ENCODE data around the gene PPFIA4. TPM values are rescaled to one million over a fixed set of nuclear protein-coding genes. Genes with fewer than 3 reads are reported as not detected.

PPFIA4 gene
- total RNA-seq, 1 experiment from 2014 or later: 10.8 TPM

- ChIA-PET POLR2A (no interaction called here), CTCF (interaction anchor here (1.0 to 1.4 kb wide), 4 partner anchors 14 to 169 kb away, joined by 3 to 4 read pairs (median 3); no protein-coding TSS in a partner anchor), RAD21 (ENCODE audit: low non-redundant PET in 1 of 2, low total read pairs in 2 of 2, uncharacterized antibody in 2 of 2, unreplicated experiment in 2 of 2) (no interaction called here)
- BruUV-seq (replicated peaks): no TSS peak
- intact Hi-C loops (cut with micrococcal nuclease): no loop called here
- no peak overlapping the region for H3K4me3 ChIP-seq (replicated peaks in 1 of 2; ENCODE audit: low read depth in 1 of 2, low read length in 2 of 2)
- H2AFZ ChIP-seq (ENCODE audit: low read depth, low read length, poor library complexity, severe bottlenecking): no peak overlapping the region
- no peak overlapping the region for H3K27ac ChIP-seq (ENCODE audit: low read depth, low read length)
- no peaks in the 10 kb centered on the region for H3K27me3 ChIP-seq (ENCODE audit: insufficient read depth, low read length)
- H3K4me1 ChIP-seq (ENCODE audit: control insufficient read depth in 1 of 2, insufficient read depth in 2 of 2, low read length in 2 of 2): peaks cover 0 to 5% of the 10 kb centered on the region in 2 experiments; a peak in 2 of 4 replicates
- H3K79me2 ChIP-seq (ENCODE audit: insufficient read depth, low read length): no peaks in the 10 kb centered on the region
- H3K4me2 ChIP-seq (ENCODE audit: low read length): no peak overlapping the region
- H3K9me3 ChIP-seq (ENCODE audit: control insufficient read depth in 1 of 2, insufficient read depth in 1 of 2, low read depth in 1 of 2, low read length in 2 of 2): peaks cover 13 to 14% of the 10 kb centered on the region in 2 experiments; a peak in 3 of 4 replicates
- H3K9ac ChIP-seq (ENCODE audit: low read length): no peak overlapping the region
- no peaks in the 10 kb centered on the region for H3K36me3 ChIP-seq (ENCODE audit: control insufficient read depth in 1 of 2, insufficient read depth in 2 of 2, low read length in 2 of 2)
- TF ChIP-seq EZH2 (IDR thresholded peaks at IDR 0.05) (no peak), ELF1 (IDR thresholded peaks at IDR 0.05; ENCODE audit: borderline replicate concordance, low read depth) (no peak), MAX (IDR thresholded peaks at IDR 0.05) (no peak), JUND (IDR thresholded peaks at IDR 0.05) (no peak), SRF (IDR thresholded peaks at IDR 0.05; ENCODE audit: low read depth) (no peak), EZH2phosphoT487 (IDR thresholded peaks at IDR 0.05; ENCODE audit: borderline replicate concordance) (no peak), SIN3A (IDR thresholded peaks at IDR 0.05; ENCODE audit: low read depth) (no peak), EGR1 (IDR thresholded peaks at IDR 0.05; ENCODE audit: low read depth) (no peak), FOSL1 (IDR thresholded peaks at IDR 0.05; ENCODE audit: low read depth) (no peak), TCF7L2 (IDR thresholded peaks at IDR 0.05; ENCODE audit: borderline replicate concordance, extremely low read depth, insufficient read depth, insufficient read length) (no peak), ATF3 (IDR thresholded peaks at IDR 0.05) (no peak), ZNF274 (IDR thresholded peaks at IDR 0.05; ENCODE audit: low read depth, low read length) (no peak)
- no peaks in the 10 kb centered on the region for H4K20me1 ChIP-seq (ENCODE audit: insufficient read depth)
- ATAC-seq: no peak
- no peaks in the 10 kb centered on the region for H3K9me2 ChIP-seq (ENCODE audit: insufficient read depth)
- DNase-seq (ENCODE audit: low read depth, low spot score): no peak
Measured at GRCh38 chr1:203098445-203098844, 72.2 kb downstream of the PPFIA4 start.

Measured in HCT116 (cell line).